ENCODE measurements around the gene VRK1. TPM values are rescaled to one million over a fixed set of nuclear protein-coding genes. Genes with fewer than 3 reads are reported as not detected.

Gene VRK1
- total and polyA plus RNA-seq, 9 donors: 7.8 to 31.7 (median 16.9) TPM

GRCh38 chr14:96902004-96902403 is 104.8 kb downstream of the VRK1 start:
- H3K4me1 ChIP-seq (ENCODE audit: insufficient read depth): no peaks in the 10 kb centered on the region
- no peak overlapping the region for H3K27ac ChIP-seq
- no peaks in the 10 kb centered on the region for H3K9me3 ChIP-seq
- no peaks in the 10 kb centered on the region for H3K27me3 ChIP-seq
- intact Hi-C loops (cut with DNase I): no loop called here
- WGBS, 3 donors: 81 to 91% (median 87%) methylated on average over 3 of the region's 3 CpGs
- DNase-seq: no peak
- TF ChIP-seq EP300 (IDR thresholded peaks at IDR 0.05): no peak
- no peak for TF ChIP-seq POLR2A (IDR thresholded peaks at IDR 0.05)
- H3K4me3 ChIP-seq: no peak overlapping the region
- no peaks in the 10 kb centered on the region for H3K36me3 ChIP-seq

GRCh38 chr14:96903444-96904023 is 106.4 kb downstream of the VRK1 start:
- Histone ChIP-seq H3K9me3 (no peaks in the 10 kb centered on the region), H3K36me3 (no peaks in the 10 kb centered on the region), H3K27ac (no peak overlapping the region), H3K27me3 (no peaks in the 10 kb centered on the region), H3K4me3 (no peak overlapping the region), H3K4me1 (ENCODE audit: insufficient read depth) (no peaks in the 10 kb centered on the region)
- WGBS, 3 donors: 89 to 91% (median 90%) methylated on average over 8 of the region's 8 CpGs
- no peak for DNase-seq
- no peak for TF ChIP-seq CTCF (IDR thresholded peaks at IDR 0.05)
- intact Hi-C loops (cut with DNase I): no loop called here

GRCh38 chr14:96904201-96904600 is 107.0 kb downstream of the VRK1 start:
- intact Hi-C loops (cut with DNase I): no loop called here
- Histone ChIP-seq H3K36me3 (no peaks in the 10 kb centered on the region), H3K9me3 (no peaks in the 10 kb centered on the region), H3K27me3 (no peaks in the 10 kb centered on the region), H3K27ac (no peak overlapping the region), H3K4me1 (ENCODE audit: insufficient read depth) (no peaks in the 10 kb centered on the region), H3K4me3 (no peak overlapping the region)
- WGBS, 3 donors: 46 to 61% (median 49%) methylated on average over 3 of the region's 3 CpGs
- DNase-seq: no peak
- TF ChIP-seq CTCF (IDR thresholded peaks at IDR 0.05) (no peak), EP300 (IDR thresholded peaks at IDR 0.05) (no peak), POLR2A (IDR thresholded peaks at IDR 0.05) (no peak)

GRCh38 chr14:96905065-96905464 is 107.9 kb downstream of the VRK1 start:
- H3K36me3 ChIP-seq: no peaks in the 10 kb centered on the region
- H3K4me3 ChIP-seq: no peak overlapping the region
- TF ChIP-seq CTCF (IDR thresholded peaks at IDR 0.05): no peak
- TF ChIP-seq POLR2A (IDR thresholded peaks at IDR 0.05): no peak
- TF ChIP-seq EP300 (IDR thresholded peaks at IDR 0.05): no peak
- H3K27ac ChIP-seq: no peak overlapping the region
- WGBS, 3 donors: 96 to 100% (median 97%) methylated on average over 1 of the region's 1 CpG
- H3K27me3 ChIP-seq: no peaks in the 10 kb centered on the region
- no peaks in the 10 kb centered on the region for H3K4me1 ChIP-seq (ENCODE audit: insufficient read depth)
- intact Hi-C loops (cut with DNase I): no loop called here
- H3K9me3 ChIP-seq: no peaks in the 10 kb centered on the region
- DNase-seq: no peak

- H3K9me3 ChIP-seq: no peaks in the 10 kb centered on the region
- TF ChIP-seq POLR2A (IDR thresholded peaks at IDR 0.05) (no peak), EP300 (IDR thresholded peaks at IDR 0.05) (no peak), CTCF (IDR thresholded peaks at IDR 0.05) (no peak)
- no peak for DNase-seq
- intact Hi-C loops (cut with DNase I): no loop called here
- H3K27me3 ChIP-seq: no peaks in the 10 kb centered on the region
- H3K4me3 ChIP-seq: no peak overlapping the region
- WGBS, 3 donors: 89 to 93% (median 90%) methylated on average over 3 of the region's 3 CpGs
- H3K4me1 ChIP-seq (ENCODE audit: insufficient read depth): no peaks in the 10 kb centered on the region
- no peaks in the 10 kb centered on the region for H3K36me3 ChIP-seq
- H3K27ac ChIP-seq: no peak overlapping the region
Measured at GRCh38 chr14:96905825-96906224, 108.6 kb downstream of the VRK1 start.

Measured in ovary (tissue), 9 donors.